HG02870 (cell line): ENCODE results near the gene USP48.

Experiments
- ATAC-seq: cut with Tn5 transposase; IDR thresholded peaks from one replicate; pipeline ENCODE4 v1.9.1; 2021; ENCODE audit warnings: mild to moderate bottlenecking, moderate library complexity; ENCODE audit not compliant: unreplicated experiment

Gene USP48

GRCh38 chr1:21671915-21672314 is 111.0 kb downstream of the USP48 start:
- ATAC-seq = no peak

DNA sequence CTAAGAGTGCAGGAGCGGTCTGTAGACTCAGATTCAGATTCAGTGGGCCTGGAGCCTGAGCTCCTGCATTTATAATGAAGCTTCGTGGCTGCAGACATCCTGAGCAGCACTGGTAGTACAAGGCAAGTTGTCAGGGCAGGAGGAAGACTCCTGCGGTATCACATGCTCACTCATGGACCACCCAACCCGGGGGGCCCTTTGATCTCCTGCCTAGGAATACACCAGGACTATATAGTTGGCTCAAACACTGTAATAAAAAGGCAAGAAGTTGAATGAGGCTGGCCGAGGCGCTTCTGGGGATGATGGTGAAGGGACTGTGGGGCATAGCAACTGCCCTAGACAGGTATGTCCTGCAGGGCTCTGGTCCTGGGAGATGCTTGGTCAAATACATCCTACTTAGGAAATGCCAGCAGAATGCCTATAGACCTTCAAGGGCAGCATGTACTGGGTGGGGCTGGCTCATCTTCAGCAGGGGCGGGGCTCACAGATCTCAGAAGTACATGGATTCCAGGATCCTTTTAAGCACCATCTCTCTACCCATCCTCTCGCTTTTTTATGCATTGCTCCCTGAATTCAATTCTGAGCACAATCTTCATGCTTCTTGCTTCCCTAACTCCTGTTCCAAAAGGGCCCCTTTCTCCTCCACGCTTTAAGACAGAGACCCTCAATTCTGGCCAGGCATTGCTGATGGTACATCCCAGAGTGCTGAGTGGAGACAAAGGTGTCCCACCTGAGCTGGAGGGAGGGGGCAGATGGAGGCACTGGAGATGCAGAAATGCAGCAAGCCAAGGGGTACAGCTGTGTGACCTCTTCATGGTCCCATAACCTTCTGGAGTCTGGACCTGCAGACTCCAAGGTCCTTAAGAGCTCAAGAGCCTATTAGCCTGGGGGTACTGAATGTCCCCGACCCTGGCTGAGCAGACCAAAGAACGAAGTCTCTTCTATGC is 111.7 kb downstream of the USP48 start:
- ATAC-seq = no peak

- no peak for ATAC-seq
Observed at GRCh38 chr1:21670059-21670881, 112.7 kb downstream of the USP48 start.

- ATAC-seq = no peak
Observed at GRCh38 chr1:21669258-21670058, 113.5 kb downstream of the USP48 start, which contains the start of gene RAP1GAP. TSS of gene RAP1GAP (minus strand) at chr1:21669357. CDS start at chr1:21620032, 49,325 bp downstream.

GRCh38 chr1:21668951-21669257 is 114.0 kb downstream of the USP48 start:
- ATAC-seq = no peak

DNA sequence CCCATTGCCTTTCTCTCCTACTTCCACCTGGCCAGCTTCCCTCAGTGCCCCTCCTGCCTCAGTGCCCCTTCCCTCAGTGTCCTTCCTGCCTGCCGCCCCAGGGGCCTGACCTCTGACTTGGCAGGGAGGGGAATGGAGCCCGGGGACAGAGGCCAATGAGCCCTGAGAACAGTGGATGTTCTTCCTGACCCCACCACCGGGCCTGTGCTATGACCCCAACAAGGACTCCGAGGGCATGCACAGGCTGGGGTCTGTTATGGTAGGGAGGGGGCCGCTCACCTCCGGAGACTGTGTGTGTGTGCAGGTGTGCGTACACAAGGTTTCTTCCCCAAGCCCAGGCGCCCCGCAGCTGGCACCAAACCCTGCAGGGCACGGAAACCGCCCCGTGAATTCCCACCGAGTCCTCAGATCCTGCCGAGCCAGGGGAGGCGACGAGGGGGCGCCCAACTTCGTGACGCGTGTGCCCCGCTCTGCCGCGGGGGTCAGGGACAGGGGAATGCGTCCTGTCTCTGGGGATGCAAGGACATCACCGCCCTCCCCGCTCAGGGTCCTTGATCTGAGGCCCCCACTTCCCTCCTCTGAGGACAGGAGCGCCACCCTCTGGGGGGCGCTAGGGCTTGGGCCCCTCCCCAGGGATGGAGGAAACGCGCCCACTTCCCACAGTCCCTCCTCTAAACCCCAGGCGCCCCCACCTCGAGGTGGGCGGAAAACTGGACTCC is 114.6 kb downstream of the USP48 start:
- ATAC-seq = no peak

- no peak for ATAC-seq
Observed at GRCh38 chr1:21667348-21668231, 115.4 kb downstream of the USP48 start.

GRCh38 chr1:21666576-21667320 is 116.2 kb downstream of the USP48 start:
- ATAC-seq = no peak

GRCh38 chr1:21665711-21666575 is 117.0 kb downstream of the USP48 start:
- ATAC-seq = no peak

- ATAC-seq = no peak
Observed at GRCh38 chr1:21664806-21665588, 118.0 kb downstream of the USP48 start.

DNA sequence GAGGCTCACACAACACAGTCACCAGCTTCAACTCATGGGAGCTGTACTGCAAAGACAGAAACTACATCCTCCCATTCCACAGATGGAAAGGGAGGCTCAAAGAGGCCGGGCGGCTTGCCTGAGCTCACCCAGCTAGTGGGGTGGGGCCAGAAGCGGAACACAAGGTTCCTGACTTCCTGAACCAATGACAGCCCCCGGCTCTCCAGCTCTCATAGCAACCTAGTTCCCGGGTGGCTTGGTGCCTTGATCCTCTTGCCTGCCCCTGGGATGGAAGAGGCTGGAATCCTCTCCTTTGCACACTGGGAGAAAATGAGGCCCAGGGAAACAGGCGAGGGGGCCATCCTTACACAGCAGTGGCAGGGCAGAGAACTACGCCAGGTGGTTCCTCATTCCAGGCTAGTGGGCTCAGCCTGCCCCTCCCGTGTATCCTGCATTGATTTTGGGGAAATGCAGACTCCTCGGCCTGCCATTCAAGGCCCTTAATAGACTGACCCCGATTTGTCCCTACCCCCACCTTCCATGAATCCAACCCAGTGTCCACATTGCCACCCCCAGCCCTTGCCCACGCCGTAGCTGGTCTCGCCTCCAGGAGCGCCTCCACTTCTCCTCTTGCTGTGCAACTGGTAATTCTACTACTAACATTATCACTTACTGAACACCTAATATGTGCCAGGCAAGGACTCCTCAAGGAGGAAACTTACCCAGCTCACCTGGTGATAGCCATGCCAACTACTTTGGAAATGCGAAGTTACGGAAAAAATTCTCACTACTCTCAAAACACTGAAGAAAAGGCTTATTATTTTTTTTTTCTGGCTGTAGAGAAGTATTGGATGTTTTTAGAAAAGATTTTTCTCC is 118.8 kb downstream of the USP48 start:
- no peak for ATAC-seq

DNA sequence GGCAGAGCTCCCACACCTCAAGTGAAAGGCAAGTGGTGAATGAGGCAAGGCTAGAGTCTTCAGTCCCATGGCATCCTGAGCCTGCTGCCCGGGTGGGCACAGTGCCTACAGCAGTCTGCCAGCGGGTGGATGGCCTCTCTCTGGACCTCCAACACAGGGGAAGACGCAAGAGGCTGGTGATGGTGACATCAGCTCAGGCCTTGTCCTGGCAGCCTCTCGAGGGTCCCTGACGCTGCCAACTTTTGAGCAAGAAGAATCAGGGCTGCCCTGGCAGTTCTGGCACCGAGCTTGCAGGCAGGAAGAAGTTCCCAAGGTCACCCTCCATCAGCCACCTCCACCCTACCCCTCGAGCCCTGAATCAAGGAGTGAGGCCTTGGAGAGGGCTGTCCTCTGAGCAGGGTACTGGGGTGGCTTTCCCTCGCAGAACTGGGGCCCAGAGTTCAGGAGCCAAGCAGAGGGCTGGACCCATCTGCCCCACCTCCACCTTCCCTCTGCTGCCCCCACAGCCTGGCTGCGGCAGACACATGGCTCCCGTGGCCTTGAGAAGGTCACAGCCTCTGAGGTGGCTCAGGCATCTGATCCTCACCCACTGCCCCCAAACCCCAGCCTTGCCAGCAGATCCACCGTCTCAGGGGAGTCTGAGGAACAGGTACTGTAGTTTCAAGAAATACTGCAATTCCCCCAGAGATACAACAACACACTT is 119.5 kb downstream of the USP48 start:
- no peak for ATAC-seq

- ATAC-seq = no peak
Observed at GRCh38 chr1:21662426-21663247, 120.3 kb downstream of the USP48 start.

DNA sequence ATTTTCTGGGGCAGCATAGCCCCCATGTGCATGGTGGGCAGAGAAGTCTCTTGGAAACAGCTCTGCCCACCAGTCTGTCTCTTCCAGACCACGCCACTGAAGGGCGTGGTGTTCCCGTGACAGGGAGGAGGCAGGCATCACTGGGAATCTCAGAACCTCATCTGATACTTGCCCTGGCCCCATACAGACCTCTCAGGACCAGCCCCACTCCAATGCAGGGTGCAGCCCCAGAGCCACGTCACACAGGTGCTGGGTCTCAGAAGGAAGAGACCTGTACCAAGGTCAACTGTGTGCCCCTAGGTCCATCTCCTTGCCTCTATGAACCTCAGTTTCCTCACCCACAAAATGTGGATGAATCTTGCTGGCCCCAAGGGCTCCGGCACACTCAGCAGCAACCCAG is 121.1 kb downstream of the USP48 start:
- no peak for ATAC-seq

GRCh38 chr1:21659924-21660326 is 123.0 kb downstream of the USP48 start:
- no peak for ATAC-seq
